HuH-7.5 (cell line): ENCODE measurements around the gene PRPF38B.

Source experiments
- DNase-seq: peaks from one replicate; pipeline ENCODE4 v3.0.0; 2011; ENCODE audit warnings: low spot score

The PRPF38B gene

DNA sequence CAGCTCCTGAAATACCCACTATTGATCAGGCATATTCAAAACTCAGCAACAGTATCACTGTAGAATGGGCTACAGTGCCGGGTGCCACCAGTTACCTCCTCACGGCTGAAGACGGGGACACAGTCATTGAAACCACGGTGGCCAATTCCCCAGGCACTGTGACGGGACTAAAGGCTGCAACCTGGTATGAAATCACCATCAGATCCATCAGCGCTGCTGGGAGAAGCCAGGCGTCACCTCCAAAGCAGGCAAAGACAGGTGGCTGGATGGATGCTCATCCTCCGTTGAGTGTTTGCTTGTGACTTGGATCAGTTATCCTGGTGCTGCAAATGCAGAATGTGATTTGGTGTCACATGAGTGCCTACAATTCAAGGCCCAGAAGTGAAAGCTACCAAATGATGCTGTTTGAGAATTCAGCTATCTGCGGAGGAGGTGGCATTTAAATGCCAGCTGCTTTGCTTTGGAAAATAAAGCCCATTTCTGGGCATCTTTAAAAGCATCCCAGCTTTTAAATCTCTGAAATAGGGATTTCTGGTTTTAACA, 25.7 kb downstream of the PRPF38B start:
- DNase-seq: no peak

DNA sequence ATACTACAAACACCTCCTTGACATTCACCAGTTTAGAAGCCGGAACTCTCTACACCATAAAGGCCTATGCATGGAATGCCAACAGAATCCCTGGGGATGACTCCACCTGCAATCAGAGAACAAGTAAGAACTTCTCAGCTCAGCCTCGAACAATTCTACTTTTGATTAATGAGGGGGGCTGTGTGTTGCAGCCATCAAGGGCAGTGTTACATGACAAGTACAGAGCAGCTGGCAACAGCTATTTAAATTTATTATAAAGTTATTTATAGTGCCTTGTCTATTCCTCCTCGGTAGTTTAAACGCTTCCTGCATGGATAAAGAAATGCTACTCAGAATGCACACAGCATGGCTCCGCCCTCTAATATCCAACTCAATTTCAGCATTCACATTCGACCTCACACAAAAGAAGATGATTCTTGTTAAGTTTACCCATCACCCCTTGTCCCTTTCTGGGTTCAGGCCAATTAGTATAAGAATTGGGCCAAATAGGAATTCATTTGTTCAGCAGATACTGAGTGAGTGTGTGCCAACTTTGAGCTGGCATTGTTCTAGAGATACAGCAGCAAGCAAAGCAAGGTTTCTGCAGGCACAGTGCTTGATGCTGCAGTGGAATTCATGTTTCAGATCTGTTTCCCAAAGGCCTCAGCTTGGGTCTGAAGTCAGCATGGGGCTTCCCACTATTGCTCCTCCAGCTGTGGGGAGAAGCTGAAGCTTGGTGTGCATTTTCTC, 27.0 kb downstream of the PRPF38B start:
- DNase-seq: no peak

DNA sequence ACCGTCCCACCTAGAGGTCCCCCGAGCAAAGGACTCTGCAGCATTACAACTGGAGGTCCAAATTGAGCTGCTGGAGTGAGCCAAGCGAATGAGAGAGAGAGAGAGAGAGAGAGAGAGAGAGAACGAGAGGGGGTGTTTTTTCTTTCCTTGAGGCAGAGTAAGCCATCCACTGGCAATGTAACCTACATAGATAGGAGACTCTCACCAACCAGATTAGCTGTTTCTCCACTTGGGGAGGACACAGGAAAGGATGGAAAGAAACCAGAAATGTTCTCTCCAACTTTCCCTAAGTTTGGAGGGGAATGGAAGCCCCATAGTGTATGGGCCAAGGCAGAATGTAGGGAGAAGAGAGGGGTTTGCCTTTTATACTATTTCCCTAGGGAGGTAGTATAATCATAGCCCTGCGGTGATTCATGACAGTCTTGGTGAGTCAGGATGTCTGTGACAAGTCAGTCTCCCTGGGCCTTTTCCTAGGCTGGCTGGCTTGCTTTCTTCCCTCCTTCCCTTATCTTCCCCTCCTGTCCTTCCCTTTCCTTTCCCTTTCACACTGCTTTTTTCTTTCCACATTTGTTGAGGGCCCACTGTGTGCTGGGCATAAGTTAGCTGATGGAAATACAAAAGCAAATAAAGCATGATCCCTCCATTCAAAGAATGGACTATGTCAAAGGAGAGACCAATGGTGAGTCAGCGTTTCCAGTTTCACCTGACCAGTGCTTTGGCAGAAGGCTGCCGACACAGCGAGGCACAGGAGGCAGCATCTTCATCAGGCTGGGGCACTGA, 27.7 kb downstream of the PRPF38B start:
- no peak for DNase-seq

DNA sequence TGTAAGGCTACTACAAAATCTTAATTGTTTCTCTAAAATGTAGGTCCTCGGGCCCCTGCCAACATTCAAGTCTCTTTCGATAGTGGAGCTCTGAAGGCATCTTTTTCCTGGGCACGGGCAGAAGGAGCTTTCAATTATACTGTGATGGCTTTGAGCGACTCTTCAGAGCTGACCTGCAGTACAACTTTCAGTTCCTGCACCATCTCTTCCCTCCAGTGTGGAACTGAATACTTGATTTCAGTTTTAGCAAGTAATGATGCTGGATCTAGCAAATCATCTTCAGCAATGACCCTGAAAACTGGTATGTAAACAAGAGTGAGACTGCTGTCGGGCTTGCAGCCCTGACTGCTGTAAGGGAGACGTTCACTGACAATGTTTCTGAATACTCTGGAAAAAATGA, 30.2 kb downstream of the PRPF38B start:
- no peak for DNase-seq

DNA sequence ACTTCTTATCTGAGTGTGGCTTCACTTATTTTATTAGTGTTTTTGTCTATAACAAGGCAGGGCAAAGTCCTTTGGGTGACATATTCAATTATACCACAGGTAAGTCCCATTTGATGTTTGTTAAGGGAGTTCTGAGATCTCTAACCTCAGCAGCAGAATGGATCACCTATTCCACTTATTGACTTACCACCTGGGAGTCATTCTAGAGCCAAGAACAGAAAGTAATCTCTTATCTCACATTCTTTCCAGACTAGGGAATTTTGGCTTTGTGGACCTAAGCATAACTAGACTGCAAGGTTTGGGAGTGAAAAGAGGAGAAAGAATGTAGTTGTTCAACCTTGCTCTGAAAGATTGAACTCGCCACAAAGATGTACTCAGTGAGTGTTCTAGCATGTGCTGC, 33.8 kb downstream of the PRPF38B start:
- DNase-seq: no peak

DNA sequence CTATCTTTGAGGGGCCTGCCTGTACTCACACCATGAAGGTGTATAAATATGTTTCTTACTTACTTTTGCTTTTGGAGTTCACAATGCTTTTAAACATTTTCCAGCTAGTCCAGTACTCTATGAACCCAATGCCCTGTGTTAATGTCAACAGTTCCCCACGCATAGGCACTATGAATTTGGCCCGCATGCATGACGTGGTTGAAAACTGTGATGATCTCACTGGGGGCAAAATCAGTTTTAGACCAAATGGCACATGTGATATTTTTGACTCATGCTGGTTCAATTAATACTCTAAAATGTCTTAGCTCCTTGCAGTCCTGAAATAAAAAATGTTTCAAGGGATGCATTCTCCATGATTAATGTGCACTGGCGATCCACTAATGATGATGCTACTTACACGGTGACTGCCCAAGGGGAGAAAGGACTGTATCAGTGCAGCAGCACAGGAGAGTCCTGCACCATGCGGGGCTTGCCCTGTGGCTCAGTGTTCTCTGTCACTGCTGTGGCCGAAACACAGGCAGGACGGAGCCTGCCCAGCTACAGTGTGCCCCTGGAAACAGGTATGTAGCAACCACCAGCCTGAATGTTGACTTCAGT, 36.3 kb downstream of the PRPF38B start:
- DNase-seq: no peak

DNA sequence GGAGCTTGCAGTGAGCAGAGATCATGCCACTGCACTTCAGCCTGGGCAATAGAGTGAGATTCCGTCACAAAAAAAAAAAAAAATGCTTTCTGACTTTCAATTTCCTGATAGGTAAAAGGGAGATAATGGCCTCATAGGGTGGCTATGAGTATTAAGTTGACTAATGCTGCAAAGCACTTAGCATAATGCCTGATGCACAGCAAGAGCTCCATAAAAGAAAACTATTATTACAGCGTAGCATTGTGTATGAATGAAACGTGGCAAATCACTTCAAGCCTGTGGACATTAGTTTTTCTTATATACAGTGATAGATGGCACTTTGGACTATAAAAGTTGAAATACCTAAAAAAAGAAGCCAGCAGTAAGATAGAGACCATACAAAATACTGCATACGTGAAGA, 37.4 kb downstream of the PRPF38B start:
- no peak for DNase-seq

DNA sequence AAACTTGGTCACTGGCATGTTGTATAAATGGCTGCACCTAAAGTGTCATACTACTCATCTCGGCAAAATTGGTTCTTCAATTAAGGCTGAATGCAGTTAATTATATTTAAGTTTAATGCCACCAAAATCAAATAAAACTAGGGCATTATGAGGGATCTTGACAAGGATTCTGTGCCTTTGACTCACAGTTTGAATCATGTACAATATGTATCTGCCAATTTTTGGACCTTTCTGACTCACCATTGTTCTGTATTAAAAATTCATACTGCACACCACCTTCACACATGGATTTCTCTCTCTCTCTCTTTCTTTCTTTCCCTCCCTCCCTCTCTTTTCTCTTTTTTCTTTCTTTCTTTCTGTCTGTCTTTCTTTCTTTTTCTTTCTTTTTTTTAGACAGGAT, 40.3 kb downstream of the PRPF38B start:
- DNase-seq: no peak

DNA sequence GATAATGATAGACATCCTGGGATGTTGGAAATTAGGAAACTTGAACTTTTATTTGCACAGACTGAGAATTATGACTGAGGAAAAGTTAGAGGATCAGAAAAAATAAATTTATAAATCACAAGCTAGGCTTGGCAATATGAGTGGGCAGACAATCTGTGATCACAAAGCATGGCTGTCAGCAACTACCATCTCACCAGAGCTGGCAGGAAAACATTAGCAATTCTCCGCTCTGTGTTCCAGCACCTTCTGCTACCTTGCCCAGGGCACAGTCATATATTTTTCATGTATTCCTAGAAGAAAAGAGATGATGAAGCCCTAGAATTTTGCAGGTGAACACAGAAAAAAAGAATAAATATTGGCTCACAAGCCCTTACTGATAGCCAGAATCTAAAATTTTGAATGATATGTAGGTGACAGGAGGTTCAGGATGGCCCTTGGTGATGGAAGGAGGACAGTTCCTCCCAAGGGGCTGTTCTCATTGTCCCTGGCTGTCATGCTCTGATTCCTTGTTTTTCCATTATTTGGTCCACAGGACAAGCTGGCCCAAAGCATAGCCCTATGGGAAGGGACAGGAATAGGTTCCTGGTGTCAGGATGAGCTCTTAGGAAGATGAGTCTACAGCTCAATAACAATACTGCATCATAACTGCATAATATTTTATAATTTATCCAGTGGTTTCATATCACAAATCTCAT, 42.2 kb downstream of the PRPF38B start:
- DNase-seq: no peak

DNA sequence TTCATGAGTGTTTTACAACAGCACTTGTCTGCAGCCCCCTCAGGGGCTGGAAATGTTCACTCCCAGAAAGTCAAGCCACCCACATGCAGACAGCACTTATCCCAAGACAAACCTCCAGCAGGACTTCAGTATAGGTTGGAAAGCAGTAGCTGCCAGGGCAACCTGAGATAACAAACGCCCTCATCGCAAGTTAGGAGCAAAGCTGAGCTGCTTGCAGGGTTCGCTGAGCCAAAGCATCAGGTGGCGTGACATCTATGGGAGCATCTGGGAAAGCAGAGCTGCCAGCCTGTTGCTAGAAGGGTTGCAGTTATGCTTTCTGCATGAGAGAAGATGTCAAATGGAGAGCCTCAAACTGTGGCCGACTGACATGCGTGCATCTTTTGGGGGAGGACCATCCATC, 50.1 kb downstream of the PRPF38B start:
- no peak for DNase-seq

DNA sequence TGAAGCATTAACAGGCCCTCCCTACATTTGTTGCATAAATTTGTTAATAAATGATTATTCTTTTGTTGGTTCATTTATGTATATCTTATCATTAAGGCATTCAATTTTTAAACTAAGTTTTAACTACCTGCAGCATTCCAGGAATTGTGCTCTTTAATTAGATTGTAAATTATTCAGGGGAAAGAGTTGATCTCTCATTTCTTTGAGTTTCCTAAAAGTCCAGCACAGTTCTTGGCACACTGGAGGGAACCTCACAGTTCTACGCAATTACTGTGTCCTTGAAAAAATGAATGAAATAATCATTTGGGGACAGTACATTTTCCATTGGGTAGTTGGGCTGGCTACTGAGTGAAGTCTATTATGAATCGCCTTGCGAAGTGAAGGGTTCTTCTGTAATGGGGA, 53.9 kb downstream of the PRPF38B start:
- DNase-seq: no peak

DNA sequence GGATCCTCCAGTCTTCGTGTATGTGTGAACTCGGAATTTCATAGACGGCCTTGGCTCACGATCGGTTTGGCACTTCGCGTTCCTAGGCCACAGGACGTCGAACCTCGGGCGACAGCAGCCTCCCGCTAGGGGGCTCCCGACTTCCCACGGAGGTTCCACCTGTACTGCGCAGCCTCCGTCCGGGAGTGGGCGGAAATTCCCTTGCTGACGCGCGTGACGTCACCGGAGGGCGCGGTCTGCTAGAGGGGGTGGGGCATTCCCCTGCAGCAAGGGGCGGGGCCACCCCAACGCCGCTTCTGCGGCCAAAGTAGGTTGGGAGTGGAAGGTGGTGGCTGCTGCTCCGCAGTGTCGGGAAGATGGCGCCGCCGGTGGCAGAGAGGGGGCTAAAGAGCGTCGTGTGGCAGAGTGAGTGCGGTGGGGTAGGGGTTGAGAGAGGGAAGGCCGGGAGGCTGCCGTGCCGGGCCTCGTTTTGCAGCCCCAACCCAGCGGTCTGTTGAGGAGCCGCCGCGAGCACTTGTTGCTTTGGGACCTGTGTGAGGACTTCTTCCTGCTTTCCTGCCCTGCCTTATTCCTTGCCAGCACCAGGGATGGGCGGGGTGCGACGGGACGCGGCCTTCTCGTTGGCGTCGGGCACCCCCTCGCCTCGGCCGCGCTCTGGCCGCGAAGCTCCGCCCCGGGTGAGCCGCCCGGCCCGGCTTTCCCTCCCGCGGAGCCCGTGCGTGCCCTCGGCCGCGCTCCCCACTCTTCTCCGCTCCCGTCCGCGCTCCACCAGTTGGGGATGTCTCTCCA, 54.5 kb downstream of the PRPF38B start, which contains the start of gene STXBP3:
Gene STXBP3 (plus strand): TSS at position 293 of the 789 bp plus-strand sequence. CDS start 64 bp downstream, at position 357.
- DNase-seq: peak; percentile 77

DNA sequence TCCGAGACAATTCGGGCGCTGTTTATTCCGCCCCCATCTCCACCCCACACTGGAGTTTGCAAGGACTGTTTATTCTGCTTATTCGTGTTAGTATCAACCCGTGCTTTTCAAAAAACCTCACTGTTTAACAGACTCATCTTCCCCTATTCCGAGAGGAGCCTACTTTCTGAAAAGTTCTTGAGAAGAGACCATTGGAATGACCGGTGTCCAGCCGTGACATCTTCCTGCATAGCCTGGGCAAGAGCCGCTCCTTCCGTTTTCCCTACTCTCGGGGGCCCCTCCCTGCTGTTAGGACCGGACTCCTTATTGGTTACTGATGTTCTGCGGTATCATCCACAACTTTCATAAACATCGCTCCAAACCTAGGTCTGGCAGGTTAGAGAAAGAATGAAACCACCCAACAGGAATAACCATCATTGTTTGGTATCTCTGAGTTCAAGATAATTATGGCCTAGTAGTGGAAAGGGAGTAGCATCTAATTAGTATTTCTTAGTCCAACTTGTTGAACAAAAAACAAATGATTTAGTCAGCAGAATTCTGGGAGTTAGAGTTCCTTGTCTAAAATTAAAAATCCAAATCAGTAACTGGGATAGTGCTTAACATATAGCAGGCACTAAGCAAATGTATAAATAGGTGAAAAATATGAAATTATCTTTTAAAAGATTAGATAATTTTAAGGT, 55.2 kb downstream of the PRPF38B start:
- peak; percentile 65 for DNase-seq

DNA sequence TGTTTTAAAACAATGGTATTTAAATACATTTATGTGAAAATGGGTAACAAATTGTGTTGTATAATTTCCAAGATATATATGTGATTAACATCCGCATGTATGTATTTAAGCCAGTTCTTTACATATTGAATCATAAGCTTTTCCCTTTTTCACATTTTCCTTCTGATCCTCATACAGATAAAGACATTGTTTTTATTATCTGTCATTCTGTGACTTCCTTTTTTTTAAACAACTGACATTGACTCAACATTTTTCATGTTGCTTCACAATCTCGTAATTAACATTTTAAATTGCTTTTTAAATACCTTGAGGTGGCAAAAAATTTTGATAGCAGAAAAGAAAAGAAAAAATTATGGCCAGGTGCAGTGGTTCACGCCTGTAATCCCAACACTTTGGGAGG, 55.8 kb downstream of the PRPF38B start:
- DNase-seq: no peak

DNA sequence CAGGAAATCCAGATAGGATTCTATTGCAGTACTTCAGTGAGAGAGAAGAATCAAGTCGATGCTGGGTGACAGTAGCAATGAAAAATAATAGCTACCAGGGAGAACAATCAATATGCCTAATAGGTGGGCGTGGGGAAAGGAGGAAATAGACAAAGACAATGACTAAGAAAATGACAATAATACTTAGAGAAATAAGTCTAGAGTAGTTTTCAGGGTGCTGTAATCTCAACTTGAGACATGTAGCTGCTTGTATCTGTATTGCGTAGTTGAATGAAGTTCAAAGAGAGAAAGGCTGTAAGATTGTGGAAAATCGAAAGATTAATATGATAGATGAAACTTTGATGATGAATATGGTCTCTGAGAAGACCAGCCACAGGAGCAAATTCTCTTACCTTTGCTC, 57.0 kb downstream of the PRPF38B start:
- DNase-seq: no peak

DNA sequence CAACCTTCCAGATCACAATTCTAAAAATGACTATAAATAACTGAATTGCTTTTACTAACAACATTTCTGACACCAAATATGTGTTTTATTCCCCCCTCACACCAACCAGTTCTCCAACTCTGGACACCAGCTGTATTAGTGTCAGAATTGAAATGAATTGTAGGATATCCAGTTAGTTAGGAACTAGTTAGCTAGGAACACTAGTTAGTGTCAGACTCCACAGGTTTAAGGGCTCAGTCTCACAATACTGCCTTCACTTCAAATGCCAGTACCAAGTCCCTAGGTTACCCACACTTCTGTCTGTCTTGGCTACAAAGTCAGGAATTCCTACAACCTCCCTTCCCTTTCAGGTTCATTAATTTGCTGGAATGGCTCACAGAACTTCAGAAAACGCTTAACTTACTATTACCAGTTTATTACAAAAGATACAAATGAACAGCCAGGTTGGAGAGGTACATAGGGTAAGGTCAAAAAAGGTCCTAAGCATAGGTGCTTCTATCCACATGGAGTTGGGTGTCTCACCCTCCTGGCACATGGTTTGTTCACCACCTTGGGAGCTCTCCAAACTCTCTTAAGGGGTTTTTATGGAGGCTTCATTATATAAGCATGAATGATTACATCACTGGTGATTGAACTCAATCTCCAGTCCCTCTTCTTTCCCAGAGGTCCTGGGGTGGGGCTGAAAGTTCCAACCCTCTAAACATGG, 58.5 kb downstream of the PRPF38B start:
- no peak for DNase-seq
